Activated CD4-positive, alpha-beta T cell treated with anti-CD3 and anti-CD28 coated beads, Interleukin-2, Interleukin-6, amounts not matched to agents 100 ng/mL and 50 ng/mL, durations not matched to agents 16 hours and 8 hours (primary cell): ENCODE measurements around the gene ANKS1B.
A peak's percentile ranks its signal among the peaks of the same experiment; 100 is the strongest.
"Not testable (repeated sequence)": the region's sequence is repeated elsewhere in the genome, so short reads cannot be mapped to it uniquely, and the experiment has no call there.

Experiments used
- DNase-seq: peaks from one replicate; pipeline ENCODE4 v3.0.0-alpha.2; 2020

The ANKS1B gene

GRCh38 chr12:98990648-98991047 lies 994.1 kb downstream of the ANKS1B start:
- DNase-seq: no peak

- no peak for DNase-seq
These were observed 999.6 kb downstream of the ANKS1B start for GRCh38 chr12:98985156-98985555.

GRCh38 chr12:98983647-98984046 lies 1001.1 kb downstream of the ANKS1B start:
- no peak for DNase-seq

- no peak for DNase-seq
These were observed 1004.2 kb downstream of the ANKS1B start for GRCh38 chr12:98980508-98980907.

- DNase-seq: no peak
These were observed 1007.5 kb downstream of the ANKS1B start for GRCh38 chr12:98977186-98977585.

GRCh38 chr12:98974767-98975381 lies 1009.9 kb downstream of the ANKS1B start:
- DNase-seq: no peak

- no peak for DNase-seq
These were observed 1011.3 kb downstream of the ANKS1B start for GRCh38 chr12:98973395-98973794.

- DNase-seq: no peak
These were observed 1013.8 kb downstream of the ANKS1B start for GRCh38 chr12:98970950-98971349.

- DNase-seq: no peak
These were observed 1014.5 kb downstream of the ANKS1B start for GRCh38 chr12:98970210-98970609.

- no peak for DNase-seq
These were observed 1015.8 kb downstream of the ANKS1B start for GRCh38 chr12:98968896-98969295.

GRCh38 chr12:98957135-98957534 lies 1027.6 kb downstream of the ANKS1B start:
- DNase-seq: not testable (repeated sequence)

GRCh38 chr12:98955284-98955683 lies 1029.5 kb downstream of the ANKS1B start:
- DNase-seq: peak; percentile 34

- no peak for DNase-seq
These were observed 1030.2 kb downstream of the ANKS1B start for GRCh38 chr12:98954506-98954905.

GRCh38 chr12:98951406-98951805 lies 1033.3 kb downstream of the ANKS1B start:
- no peak for DNase-seq

- no peak for DNase-seq
These were observed 1036.3 kb downstream of the ANKS1B start for GRCh38 chr12:98948343-98948949.

- DNase-seq: no peak
These were observed 1038.9 kb downstream of the ANKS1B start for GRCh38 chr12:98945864-98946263.

GRCh38 chr12:98939926-98940325 lies 1044.8 kb downstream of the ANKS1B start:
- DNase-seq: no peak

GRCh38 chr12:98939350-98939749 lies 1045.4 kb downstream of the ANKS1B start:
- DNase-seq: peak; percentile 9

GRCh38 chr12:98935847-98936246 lies 1048.9 kb downstream of the ANKS1B start:
- no peak for DNase-seq

GRCh38 chr12:98922871-98923270 lies 1061.9 kb downstream of the ANKS1B start:
- no peak for DNase-seq

GRCh38 chr12:98918176-98918863 lies 1066.4 kb downstream of the ANKS1B start:
- DNase-seq: no peak

GRCh38 chr12:98916106-98916505 lies 1068.6 kb downstream of the ANKS1B start:
- no peak for DNase-seq

- DNase-seq: no peak
These were observed 1072.2 kb downstream of the ANKS1B start for GRCh38 chr12:98912401-98912974.

- DNase-seq: no peak
These were observed 1073.3 kb downstream of the ANKS1B start for GRCh38 chr12:98911396-98911795.
